ENCODE data around the gene CIB1. TPM values are rescaled to one million over a fixed set of nuclear protein-coding genes. Genes with fewer than 3 reads are reported as not detected.
A peak's percentile ranks its signal among the peaks of the same experiment; 100 is the strongest.

The CIB1 gene
- total and polyA plus RNA-seq, 2 of the 8 experiments (the other 6 are each of a cell fraction or from before 2014, with no cell fraction given), result 26.0 to 63.5 TPM

GRCh38 chr15:90214553-90215196 lies 19.1 kb downstream of the CIB1 start:
- POLR2A ChIA-PET (ENCODE audit: partially characterized antibody), result interaction anchor here (1.0 to 4.8 kb wide), 3 partner anchors 10 to 29 kb away, joined by 3 to 25 read pairs (median 4); partner anchors contain the start of gene SEMA4B
- FAIRE-seq, result no peak

More at GRCh38 chr15:90214553-90215196, 19.1 kb downstream of the CIB1 start:
- CTCF ChIA-PET (ENCODE audit: partially characterized antibody), result interaction anchor here (0.6 to 12.3 kb wide), 13 partner anchors 10 to 68 kb away, joined by 3 to 182 read pairs (median 5); partner anchors contain the start of genes CIB1 and SEMA4B
- H3K23ac ChIP-seq (ENCODE audit: insufficient read length), result no peak overlapping the region
- no peak overlapping the region for H3K9ac ChIP-seq (replicated peaks in 1 of 4; ENCODE audit: extremely low read depth in 1 of 4, low read depth in 3 of 4, low read length in 3 of 4)
- H3K79me2 ChIP-seq (ENCODE audit: control insufficient read depth in 1 of 2, insufficient read depth in 2 of 2, low read length in 2 of 2), result peaks cover 0 to 16% of the 10 kb centered on the region in 2 experiments; a peak in 1 of 4 replicates
- H3K27ac ChIP-seq (ENCODE audit: low read depth, low read length), result no peak overlapping the region
- no peak overlapping the region for H2AK5ac ChIP-seq (ENCODE audit: low read depth, low read length)
- peaks cover 0 to 5% (median 2%) of the 10 kb centered on the region in 4 experiments; a peak in 3 of 8 replicates for H3K36me3 ChIP-seq (ENCODE audit: control insufficient read depth in 2 of 4, insufficient read depth in 4 of 4, low read length in 3 of 4)
- H3K14ac ChIP-seq (ENCODE audit: insufficient read length), result no peak overlapping the region
- TF ChIP-seq RFX5 (IDR thresholded peaks at IDR 0.05; ENCODE audit: borderline replicate concordance, low read depth, low read length), result no peak
- TF ChIP-seq CTCF (IDR thresholded peaks at IDR 0.05; ENCODE audit: control extremely low read depth in 1 of 3, insufficient read depth in 1 of 3, low read depth in 1 of 3, low read length in 3 of 3), result peak in 1 of 3 experiments; percentile 47; a peak in 2 of 4 replicates
- peak in 1 of 2 experiments; percentile 27; a peak in 1 of 4 replicates for TF ChIP-seq RAD21 (IDR thresholded peaks at IDR 0.05 in 1 of 2, conservative IDR thresholded peaks at IDR 0.05 in 1 of 2; ENCODE audit: low read depth in 2 of 2, low read length in 2 of 2)
- H3K4ac ChIP-seq (replicated peaks; ENCODE audit: insufficient read length, low read depth, low read length), result no peak overlapping the region
- no peak overlapping the region for H3K56ac ChIP-seq (replicated peaks; ENCODE audit: insufficient read length, low read depth, low read length)
- H2BK120ac ChIP-seq (replicated peaks; ENCODE audit: low read depth, low read length), result no peak overlapping the region
- no peak overlapping the region for H4K5ac ChIP-seq (ENCODE audit: insufficient read length, low read depth, low read length)
- no peak overlapping the region for H4K8ac ChIP-seq (ENCODE audit: extremely low read depth, insufficient read depth, low read length)
- peaks cover 8% of the 10 kb centered on the region; the same call in 1 of the 2 replicates for H3K79me1 ChIP-seq (ENCODE audit: low read depth, low read length)
- H2AFZ ChIP-seq (ENCODE audit: low read length), result no peak overlapping the region
- no peak overlapping the region for H2BK15ac ChIP-seq (ENCODE audit: low read length)
- H3K23me2 ChIP-seq (ENCODE audit: low read depth, low read length), result no peaks in the 10 kb centered on the region; the same call in 1 of the 2 replicates
- H2BK5ac ChIP-seq (ENCODE audit: low read depth, low read length), result no peak overlapping the region
- no peak overlapping the region for H4K91ac ChIP-seq (replicated peaks; ENCODE audit: insufficient read length, low read length)
- H3K4me3 ChIP-seq (ENCODE audit: extremely low read depth in 1 of 4, insufficient read depth in 2 of 4, low read depth in 3 of 4, low read length in 4 of 4), result no peak overlapping the region
- no peak overlapping the region for H2BK12ac ChIP-seq (ENCODE audit: low read depth, low read length)
- H3K4me1 ChIP-seq (replicated peaks in 1 of 4; ENCODE audit: control insufficient read depth in 3 of 4, insufficient read depth in 4 of 4, low read length in 3 of 4), result peaks cover 0 to 4% (median 2%) of the 10 kb centered on the region in 4 experiments; a peak in 4 of 7 replicates
- no peaks in the 10 kb centered on the region for H3K9me3 ChIP-seq (ENCODE audit: insufficient read depth in 2 of 2, low read depth in 1 of 2, low read length in 1 of 2)
- no peak for DNase-seq (ENCODE audit: low read depth in 1 of 2, low spot score in 2 of 2)
- no peak overlapping the region for H2BK20ac ChIP-seq (ENCODE audit: low read length)
- no peak overlapping the region for H3K18ac ChIP-seq (ENCODE audit: extremely low read depth, low read length)
- peaks cover 9 to 10% of the 10 kb centered on the region in 2 experiments for H4K20me1 ChIP-seq (replicated peaks in 1 of 2; ENCODE audit: control insufficient read depth in 1 of 2, insufficient read depth in 2 of 2, low read length in 2 of 2)
- 88% methylated on average over 6 of the region's 8 CpGs; no CpG with 5 or more reads in 1 of the 2 experiments for WGBS, 2 experiments (ENCODE audit: extremely low coverage in 1 of 2, insufficient coverage in 1 of 2, insufficient read length in 1 of 2, insufficient replicate concordance in 2 of 2, low coverage in 1 of 2, low lambda C conversion rate in 2 of 2, missing lambda C conversion rate in 1 of 2)
- H3K4me2 ChIP-seq (ENCODE audit: insufficient read depth in 1 of 2, low read depth in 2 of 2, low read length in 2 of 2), result no peak overlapping the region
- H3K27me3 ChIP-seq (replicated peaks in 1 of 4; ENCODE audit: control insufficient read depth in 3 of 4, extremely low read depth in 1 of 4, insufficient read depth in 3 of 4, low read length in 3 of 4), result no peaks in the 10 kb centered on the region
